ENCODE results near the gene SHB. TPM values are rescaled to one million over a fixed set of nuclear protein-coding genes. Genes with fewer than 3 reads are reported as not detected.

The SHB gene
- total RNA-seq, 2 donors from 2014 or later: 33.9 to 39.9 TPM

GRCh38 chr9:38110476-38110875 lies 41.4 kb upstream of the SHB start:
- TF ChIP-seq CTCF (IDR thresholded peaks at IDR 0.05): no peak
- Histone ChIP-seq H3K9me3 (no peaks in the 10 kb centered on the region), H3K27ac (no peak overlapping the region), H3K27me3 (no peaks in the 10 kb centered on the region), H3K4me1 (peaks cover 0 to 11% of the 10 kb centered on the region in 2 donors), H3K36me3 (no peaks in the 10 kb centered on the region), H3K4me3 (no peak overlapping the region)
- peak; percentile 13 for DNase-seq (ENCODE audit: low spot score)

- no peak for TF ChIP-seq CTCF (IDR thresholded peaks at IDR 0.05)
- peaks cover 0 to 11% of the 10 kb centered on the region in 2 donors for H3K4me1 ChIP-seq
- H3K27me3 ChIP-seq: no peaks in the 10 kb centered on the region
- no peak overlapping the region for H3K4me3 ChIP-seq
- H3K27ac ChIP-seq: no peak overlapping the region
- H3K36me3 ChIP-seq: no peaks in the 10 kb centered on the region
- H3K9me3 ChIP-seq: no peaks in the 10 kb centered on the region
- peak; percentile 23 for DNase-seq (ENCODE audit: low spot score)
Observed at GRCh38 chr9:38109601-38110000, 40.6 kb upstream of the SHB start.

DNA sequence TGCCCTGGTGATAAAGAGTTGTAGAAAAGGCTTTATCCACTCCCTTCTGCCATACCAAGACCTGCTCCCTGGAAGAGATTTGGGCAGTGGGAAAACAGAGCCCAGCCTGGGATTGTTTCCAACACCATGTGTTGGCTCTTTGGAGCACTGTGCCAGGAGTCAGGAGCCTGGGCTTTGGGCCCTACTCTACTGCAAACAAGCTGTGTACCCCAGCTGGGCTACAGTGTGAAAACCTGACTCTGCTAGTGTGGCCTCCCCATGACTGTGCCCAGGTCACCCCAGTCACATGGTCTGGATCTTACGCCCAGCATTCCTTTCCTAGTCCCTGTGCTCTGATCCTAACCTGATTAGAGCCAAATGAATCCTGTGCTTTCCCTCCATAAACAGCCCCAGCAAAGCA lies 39.3 kb upstream of the SHB start:
- no peaks in the 10 kb centered on the region for H3K9me3 ChIP-seq
- no peak for TF ChIP-seq CTCF (IDR thresholded peaks at IDR 0.05)
- no peak overlapping the region for H3K27ac ChIP-seq
- no peaks in the 10 kb centered on the region for H3K36me3 ChIP-seq
- H3K4me3 ChIP-seq: no peak overlapping the region
- no peaks in the 10 kb centered on the region for H3K27me3 ChIP-seq
- DNase-seq (ENCODE audit: low spot score): peak; percentile 47
- H3K4me1 ChIP-seq: peaks cover 0 to 11% of the 10 kb centered on the region in 2 donors

DNA sequence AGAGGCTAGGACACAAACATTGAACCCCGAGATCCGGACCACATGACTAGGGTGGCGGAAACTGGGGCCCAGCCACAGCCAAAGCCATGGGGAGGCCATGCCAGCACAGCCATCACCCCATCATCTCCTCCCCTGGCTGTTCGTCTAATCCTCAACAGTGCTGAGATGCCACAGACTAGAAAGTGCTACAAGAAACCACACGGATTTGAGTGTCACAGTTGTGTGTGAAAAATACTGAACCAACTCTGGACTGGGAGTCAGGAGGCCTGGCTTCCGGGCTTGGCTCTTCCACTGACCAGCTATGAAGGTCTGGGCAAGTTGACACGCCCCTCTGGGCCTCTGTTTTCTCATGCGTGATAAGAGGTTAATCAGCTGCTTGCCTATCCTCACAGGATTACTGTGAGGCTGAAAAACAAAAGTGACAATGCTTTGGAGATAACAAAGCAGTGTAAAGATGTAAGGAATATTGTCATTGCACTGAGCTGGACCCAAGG lies 38.8 kb upstream of the SHB start:
- TF ChIP-seq CTCF (IDR thresholded peaks at IDR 0.05): no peak
- no peak overlapping the region for H3K27ac ChIP-seq
- DNase-seq (ENCODE audit: low spot score): peak; percentile 50
- H3K4me1 ChIP-seq: peaks cover 0 to 11% of the 10 kb centered on the region in 2 donors
- no peaks in the 10 kb centered on the region for H3K36me3 ChIP-seq
- H3K9me3 ChIP-seq: no peaks in the 10 kb centered on the region
- H3K4me3 ChIP-seq: no peak overlapping the region
- H3K27me3 ChIP-seq: no peaks in the 10 kb centered on the region

- Histone ChIP-seq H3K4me3 (no peak overlapping the region), H3K4me1 (peaks cover 0 to 11% of the 10 kb centered on the region in 2 donors), H3K9me3 (no peaks in the 10 kb centered on the region), H3K27me3 (no peaks in the 10 kb centered on the region), H3K36me3 (no peaks in the 10 kb centered on the region), H3K27ac (no peak overlapping the region)
- no peak for TF ChIP-seq CTCF (IDR thresholded peaks at IDR 0.05)
- DNase-seq (ENCODE audit: low spot score): no peak
Observed at GRCh38 chr9:38107405-38107804, 38.4 kb upstream of the SHB start.

DNA sequence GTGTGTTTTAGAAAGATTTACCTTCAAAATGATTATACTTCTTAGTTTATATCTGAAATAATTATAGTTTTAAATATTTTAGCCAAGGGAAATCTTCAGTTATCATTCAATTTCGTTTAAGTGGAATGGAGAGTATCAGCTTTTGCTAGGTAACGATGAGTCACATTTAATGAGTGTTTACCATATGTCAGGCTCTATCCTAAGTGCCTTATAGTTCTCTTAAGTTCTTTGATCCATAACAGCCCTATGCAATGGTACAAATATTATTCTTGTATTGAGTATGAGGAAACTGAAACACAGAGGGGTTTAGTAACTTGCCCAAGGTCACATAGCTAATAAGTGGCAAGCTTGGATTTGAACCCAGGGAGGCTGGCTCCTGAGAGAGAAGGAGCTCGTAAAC lies 37.5 kb upstream of the SHB start:
- Histone ChIP-seq H3K27ac (no peak overlapping the region), H3K4me1 (peaks cover 0 to 11% of the 10 kb centered on the region in 2 donors), H3K36me3 (no peaks in the 10 kb centered on the region), H3K4me3 (no peak overlapping the region), H3K27me3 (no peaks in the 10 kb centered on the region), H3K9me3 (no peaks in the 10 kb centered on the region)
- no peak for TF ChIP-seq CTCF (IDR thresholded peaks at IDR 0.05)
- DNase-seq (ENCODE audit: low spot score): no peak
